ENCODE data around the gene RAPGEF6.

Gene RAPGEF6

GRCh38 chr5:131541762-131542161 is 93.3 kb downstream of the RAPGEF6 start:
- DNase-seq (ENCODE audit: low read depth in 2 of 2, low spot score in 1 of 2): no peak

DNA sequence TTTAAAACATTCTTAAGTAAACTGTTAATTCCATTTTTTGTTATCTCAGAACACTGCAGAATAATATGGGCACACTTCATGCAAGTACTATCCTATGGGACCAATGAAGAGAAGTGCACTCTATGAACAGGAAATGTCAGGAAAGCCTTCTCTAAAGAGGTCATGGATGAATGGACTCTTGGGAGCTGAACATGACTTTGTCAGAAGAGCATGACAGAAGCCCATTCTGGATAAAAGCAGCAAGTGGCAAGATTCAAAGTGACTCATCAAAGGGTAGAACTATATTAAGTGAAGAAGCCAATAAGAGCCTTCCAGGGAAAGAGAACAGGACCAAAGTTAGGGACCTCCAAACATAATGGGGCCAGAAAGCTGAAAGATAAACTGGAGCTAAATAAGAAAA is 94.0 kb downstream of the RAPGEF6 start:
- DNase-seq (ENCODE audit: low read depth in 2 of 2, low spot score in 1 of 2): no peak

- no peak for DNase-seq (ENCODE audit: low read depth in 2 of 2, low spot score in 1 of 2)
Measured at GRCh38 chr5:131539251-131539650, 95.8 kb downstream of the RAPGEF6 start.

DNA sequence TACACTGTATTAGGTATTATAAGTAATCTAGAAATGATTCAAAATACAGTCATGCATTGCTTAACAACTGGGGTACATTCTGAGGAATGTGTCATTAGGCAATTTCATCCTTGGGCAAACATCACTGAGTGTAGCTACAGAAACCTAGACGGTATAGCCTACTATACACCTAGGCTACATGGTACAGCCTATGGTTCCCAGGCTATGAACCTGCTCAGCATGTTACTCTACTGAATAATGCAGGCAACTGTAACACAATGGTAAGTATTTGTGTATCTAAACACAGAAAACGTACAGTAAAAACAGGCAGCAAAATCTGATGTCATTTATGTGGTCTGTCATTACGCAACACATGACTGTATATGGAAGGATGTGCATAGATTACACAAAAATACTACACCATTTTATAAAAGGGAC is 96.8 kb downstream of the RAPGEF6 start:
- no peak for DNase-seq (ENCODE audit: low read depth in 2 of 2, low spot score in 1 of 2)

DNA sequence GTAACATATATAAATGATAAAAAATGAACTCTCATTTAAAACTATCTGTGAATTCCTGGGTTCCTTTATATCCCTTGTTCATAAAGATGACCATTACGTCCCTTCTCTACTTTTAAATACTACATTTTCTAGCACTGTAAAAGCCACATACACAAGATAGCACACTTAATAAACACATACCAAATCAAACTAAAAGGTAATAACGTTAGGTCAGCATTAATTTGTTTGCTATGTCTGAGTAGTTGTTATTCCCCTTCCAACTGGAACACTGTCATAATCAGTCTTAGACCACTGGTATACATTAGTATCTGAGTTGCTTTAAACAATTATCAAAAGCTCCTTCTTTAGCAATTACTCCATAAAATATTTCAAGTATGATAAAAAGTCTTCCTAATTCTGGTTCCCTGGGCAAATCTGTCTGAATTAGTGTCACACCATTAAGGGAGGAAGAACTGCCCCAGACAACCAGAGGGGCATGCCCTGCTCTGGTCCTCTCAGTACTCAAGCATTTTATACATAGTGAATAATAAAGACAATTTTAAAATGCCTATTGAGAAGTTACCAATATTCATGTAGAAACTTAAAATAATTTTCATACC is 98.1 kb downstream of the RAPGEF6 start:
- no peak for DNase-seq (ENCODE audit: low read depth in 2 of 2, low spot score in 1 of 2)

DNA sequence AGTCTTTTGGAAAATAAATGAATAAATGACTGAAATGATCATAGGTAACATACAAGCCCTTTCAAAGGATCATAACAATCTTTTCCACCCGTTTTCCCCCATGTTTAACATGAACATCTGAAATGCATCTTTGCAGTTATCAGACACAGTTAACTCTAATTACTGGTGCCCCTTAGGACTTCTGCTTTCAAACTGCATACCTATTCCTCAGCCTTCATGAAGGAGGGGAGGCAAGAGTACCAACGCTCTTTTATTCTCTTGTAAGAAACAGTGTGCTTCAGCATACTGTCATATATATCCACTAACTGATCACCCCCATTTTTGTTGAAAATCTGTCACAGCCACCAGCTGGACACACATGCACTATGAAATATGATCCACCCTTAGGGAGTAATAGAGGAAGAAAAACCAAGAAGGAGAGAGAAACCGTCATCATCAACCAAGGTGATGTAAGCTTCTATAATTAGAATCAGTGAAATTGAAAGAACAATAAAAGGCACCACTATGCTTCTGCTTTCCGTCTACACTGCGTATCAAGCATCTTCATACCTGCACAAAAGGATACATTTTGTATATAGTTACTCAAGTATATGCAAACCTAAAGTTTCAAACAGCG is 98.7 kb downstream of the RAPGEF6 start:
- DNase-seq (ENCODE audit: low read depth in 2 of 2, low spot score in 1 of 2): no peak

DNA sequence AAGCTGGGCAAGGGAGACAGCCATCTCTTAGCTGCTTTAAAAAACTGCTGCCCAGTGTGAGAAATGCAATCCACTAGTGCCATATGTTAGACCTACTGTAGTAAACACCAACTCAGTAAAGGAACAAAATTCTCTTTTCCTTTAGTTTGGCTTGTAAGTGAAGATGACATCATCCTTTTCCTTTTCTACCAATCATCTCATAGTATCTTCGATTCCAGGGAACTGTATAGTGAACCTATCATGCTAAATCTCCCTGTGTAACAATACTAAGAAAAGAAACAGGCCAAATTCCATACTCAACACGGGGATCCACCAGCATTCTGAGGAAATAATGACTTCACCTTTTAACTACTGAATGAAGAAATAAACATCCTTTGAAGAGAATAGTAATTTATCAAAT is 100.1 kb downstream of the RAPGEF6 start:
- DNase-seq (ENCODE audit: low read depth in 2 of 2, low spot score in 1 of 2): no peak

- DNase-seq (ENCODE audit: low read depth in 2 of 2, low spot score in 1 of 2): no peak
Measured at GRCh38 chr5:131533836-131534235, 101.2 kb downstream of the RAPGEF6 start.

DNA sequence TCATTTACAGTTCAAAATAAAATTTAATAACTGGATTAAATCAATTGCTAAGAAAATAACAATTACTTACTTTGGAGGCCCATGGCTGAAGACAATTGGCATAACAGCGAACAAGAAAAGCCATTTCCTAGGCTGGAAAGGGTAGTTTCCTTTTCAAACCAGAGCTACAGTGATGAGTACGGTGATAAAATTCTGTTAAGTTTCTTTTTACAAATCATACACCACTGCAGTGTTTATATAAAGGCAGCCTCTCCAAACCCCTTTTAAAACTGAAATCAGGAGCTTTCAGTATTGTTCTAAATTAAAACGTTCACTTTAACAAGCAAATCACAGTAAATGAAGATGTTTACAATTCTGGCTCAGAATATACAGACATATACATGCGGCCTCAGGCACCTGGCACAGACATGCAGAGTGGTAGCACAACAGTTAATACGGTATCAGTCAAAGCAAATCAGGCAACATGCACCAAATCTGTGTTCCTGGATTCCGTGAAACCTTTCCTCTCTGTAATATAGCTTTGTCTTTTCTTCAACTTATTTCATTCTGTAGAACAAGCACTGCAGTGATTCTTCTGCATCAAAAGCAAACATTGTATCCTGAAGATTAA is 102.9 kb downstream of the RAPGEF6 start:
- DNase-seq (ENCODE audit: low read depth in 2 of 2, low spot score in 1 of 2): no peak

DNA sequence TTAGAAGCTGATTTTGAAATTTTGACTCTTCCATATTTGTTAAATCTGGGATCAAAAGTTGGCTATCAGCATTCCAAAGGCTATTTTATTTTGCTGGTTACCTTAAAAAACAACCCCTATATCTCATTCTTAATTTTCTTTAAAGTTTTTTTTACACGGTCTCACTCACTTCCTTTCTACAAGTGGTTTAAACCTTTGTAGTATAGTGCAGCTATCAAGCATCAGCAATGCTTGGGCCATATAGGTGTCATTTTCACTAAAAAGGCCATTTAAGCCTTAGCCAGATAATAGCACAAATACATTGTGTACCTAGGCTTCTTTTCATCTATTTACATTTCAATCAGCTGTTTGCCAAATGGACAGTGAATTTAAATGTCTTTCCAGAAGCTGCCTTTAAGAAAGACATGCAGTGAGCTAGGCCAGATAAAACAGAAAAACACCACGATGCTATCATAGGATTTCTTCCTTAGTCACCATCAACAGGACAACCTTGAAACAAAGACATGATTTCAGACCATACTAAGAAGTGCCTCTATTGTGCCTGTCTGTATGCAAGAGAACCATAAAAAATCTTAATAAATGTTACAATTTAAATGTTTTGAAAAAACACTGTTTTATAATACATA is 104.2 kb downstream of the RAPGEF6 start:
- no peak for DNase-seq (ENCODE audit: low read depth in 2 of 2, low spot score in 1 of 2)

DNA sequence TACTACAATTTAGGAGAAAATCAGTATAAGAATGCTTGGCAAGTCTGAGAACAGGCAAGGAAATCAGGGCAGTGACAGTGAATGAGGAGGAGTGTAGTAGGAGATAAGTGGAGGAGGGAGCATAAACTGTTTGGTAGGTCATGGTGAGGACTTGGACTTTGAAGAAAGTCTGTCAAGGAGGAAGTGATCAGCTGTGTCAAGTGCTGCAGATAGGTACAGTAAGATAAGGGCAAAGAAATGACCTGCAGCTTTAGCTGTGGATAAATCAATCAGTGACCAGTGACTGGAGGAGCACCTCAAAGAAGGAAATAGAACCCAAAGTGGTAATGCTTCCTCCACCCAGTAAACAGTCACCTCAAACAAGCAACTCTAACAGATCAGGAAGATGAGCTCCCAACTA is 106.3 kb downstream of the RAPGEF6 start:
- DNase-seq (ENCODE audit: low read depth in 2 of 2, low spot score in 1 of 2): no peak

- no peak for DNase-seq (ENCODE audit: low read depth in 2 of 2, low spot score in 1 of 2)
Measured at GRCh38 chr5:131525805-131526204, 109.2 kb downstream of the RAPGEF6 start.

DNA sequence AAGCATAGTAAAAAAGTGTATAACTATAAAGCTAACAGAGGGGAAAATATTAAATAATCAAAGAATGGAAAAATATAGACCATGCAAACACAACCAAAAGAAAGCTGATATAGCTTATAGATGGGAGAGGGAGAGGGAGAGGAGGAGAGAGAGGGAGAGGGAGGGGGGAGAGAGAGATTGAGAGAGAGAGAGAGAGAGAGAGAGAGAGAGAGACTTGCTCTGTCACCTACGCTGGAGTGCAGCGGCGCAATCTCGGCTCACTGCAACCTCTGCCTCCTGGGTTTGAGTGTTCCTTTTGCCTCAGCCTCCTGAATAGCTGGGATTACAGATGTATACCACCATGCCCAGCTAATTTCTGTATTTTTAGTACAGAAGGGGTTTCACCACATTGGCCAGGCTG is 110.6 kb downstream of the RAPGEF6 start:
- no peak for DNase-seq (ENCODE audit: low read depth in 2 of 2, low spot score in 1 of 2)

DNA sequence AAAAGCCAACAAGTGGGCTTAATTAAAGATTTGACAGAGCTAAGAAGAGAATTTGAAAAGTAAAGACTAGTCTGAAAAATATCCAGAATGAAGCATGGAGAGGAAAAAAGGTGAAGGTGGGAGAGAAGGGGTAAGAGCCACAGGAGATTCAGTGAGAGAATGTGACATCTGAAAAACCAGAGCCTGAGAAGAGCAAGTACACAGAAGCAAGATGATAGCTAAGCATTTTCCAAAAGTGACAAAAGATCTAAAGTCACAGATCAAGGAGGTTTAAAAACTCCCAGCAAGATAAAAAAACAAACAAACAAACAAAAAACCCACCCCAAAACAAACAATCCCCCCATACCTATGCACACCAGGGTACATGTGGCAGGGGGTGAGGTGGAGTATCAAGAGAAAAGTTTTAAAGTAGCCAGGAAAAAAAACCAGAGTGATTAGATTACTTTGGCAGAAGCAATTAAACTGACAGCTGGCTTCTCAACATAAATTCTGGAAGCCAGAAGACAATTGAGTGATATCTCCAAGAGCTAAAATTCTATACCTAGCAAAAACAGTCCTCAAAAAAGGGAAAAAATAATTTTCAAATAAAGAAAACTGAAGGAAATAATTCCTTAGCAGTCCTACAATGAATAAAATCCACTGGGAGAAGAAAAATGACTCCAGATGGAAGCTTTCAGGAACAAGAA is 111.4 kb downstream of the RAPGEF6 start:
- DNase-seq (ENCODE audit: low read depth in 2 of 2, low spot score in 1 of 2): no peak

DNA sequence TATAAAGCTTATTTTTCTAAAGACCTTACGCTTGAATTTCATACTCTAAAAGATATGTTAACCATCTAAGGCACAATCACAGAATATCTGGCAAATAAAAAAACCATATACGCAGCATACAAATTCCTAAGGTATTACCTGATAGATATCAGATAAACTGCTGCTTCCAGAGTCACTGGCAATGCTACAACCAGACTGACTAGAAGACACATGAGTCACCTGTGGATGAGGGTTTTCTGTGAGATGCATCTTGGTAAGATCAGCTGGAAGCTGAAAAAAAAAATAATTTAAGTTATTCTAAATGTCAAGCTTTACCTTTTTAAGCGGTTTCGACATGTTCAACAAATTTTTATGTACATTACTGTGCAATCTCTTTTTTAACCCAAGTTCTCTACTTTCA is 113.8 kb downstream of the RAPGEF6 start:
- DNase-seq (ENCODE audit: low read depth in 2 of 2, low spot score in 1 of 2): no peak

GRCh38 chr5:131515348-131515747 is 119.7 kb downstream of the RAPGEF6 start:
- no peak for DNase-seq (ENCODE audit: low read depth in 2 of 2, low spot score in 1 of 2)

DNA sequence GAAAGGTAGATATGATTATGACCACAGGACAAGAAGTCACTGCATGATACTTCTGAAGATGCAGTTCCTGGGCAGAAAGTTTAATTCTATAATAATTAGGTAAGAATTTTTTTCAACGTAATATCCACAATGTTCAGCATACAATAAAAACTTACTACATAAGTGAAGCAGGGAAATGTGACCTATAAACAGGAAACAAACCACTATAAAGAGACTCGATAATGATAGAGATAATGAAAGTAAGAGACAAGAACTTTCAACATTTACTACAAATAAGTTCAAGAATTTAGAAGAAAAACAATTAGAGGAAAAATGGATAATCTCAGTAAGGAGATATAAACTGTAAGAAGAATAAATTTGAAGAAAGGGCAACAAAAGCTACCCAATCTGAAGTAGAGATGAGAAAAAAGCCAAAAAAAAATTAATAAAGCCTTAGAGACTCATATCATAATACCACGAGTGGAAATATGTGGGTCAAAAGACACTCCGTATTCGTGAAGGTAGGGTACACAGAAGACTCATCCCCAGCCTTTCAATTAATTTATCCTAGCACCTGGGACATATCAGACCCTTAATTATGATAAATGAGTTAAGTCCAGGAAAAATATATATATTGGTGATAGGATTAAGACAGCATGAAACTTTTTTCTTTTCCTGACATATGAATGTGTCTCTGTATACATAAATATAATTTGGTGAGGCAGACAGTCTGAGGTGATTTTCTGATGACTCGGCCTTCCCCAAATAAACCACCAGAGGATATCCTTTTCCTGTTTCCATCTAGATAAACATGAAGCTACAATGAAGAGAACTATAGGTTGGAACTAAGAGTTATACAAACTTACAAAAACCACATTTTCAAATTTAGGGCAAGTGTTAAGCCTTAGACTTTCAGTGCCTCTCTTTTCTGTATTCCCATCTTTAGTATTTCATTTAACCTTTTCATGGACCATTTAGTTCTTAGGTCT is 120.4 kb downstream of the RAPGEF6 start:
- no peak for DNase-seq (ENCODE audit: low read depth in 2 of 2, low spot score in 1 of 2)

DNA sequence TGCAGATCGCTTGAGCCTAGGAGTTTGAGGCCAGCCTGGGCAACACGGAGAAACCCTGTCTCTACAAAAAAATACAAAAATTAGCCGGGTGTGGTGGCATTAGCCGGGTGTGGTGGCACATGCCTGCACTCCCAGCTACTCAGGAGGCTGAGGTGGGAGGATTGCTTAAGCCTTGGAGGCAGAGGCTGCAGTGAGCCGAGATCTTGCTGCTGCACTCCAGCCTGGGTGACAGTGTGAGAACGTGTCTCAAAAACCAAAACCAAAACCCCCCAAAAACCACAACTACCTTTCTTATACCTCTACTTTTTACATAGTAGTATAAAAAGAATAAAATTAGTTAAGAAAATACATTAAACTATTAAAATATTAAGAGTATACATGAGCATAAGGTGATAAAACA is 121.2 kb downstream of the RAPGEF6 start:
- DNase-seq (ENCODE audit: low read depth in 2 of 2, low spot score in 1 of 2): no peak

- DNase-seq (ENCODE audit: low read depth in 2 of 2, low spot score in 1 of 2): no peak
Measured at GRCh38 chr5:131511934-131512333, 123.1 kb downstream of the RAPGEF6 start.

DNA sequence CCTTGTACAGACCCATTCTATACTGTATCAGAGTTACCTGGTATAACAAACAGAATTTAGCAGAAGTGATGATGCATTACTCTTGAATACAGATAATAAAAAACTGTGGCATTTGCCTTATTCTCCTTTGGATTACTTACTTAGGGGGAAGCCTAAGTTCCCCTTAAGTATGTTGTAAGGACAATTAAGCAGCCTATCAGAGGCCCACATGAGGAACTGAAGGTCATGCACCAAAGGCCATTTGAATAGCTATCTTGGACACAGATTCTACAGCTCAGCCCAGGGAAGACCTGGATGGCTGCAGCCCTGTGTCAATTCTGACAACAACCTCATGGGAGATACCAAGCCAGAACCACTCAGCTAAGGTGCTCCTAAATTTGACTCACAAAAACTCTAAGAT is 125.2 kb downstream of the RAPGEF6 start:
- DNase-seq (ENCODE audit: low read depth in 2 of 2, low spot score in 1 of 2): no peak

Data from stimulated activated CD8-positive, alpha-beta memory T cell treated with anti-CD3 and anti-CD28 coated beads, Interleukin-4, amount 100 ng/mL, for 4 hours (primary cell).